ENCODE measurements around the gene ADGRG4.

ADGRG4 gene

GRCh38 chrX:136347706-136348105 lies 46.9 kb downstream of the ADGRG4 start:
- DNase-seq (ENCODE audit: low read depth in 1 of 2, low spot score in 1 of 2) = no peak
- Histone ChIP-seq H3K27ac (replicated peaks) (no peak overlapping the region), H3K4me3 (replicated peaks; ENCODE audit: insufficient read depth, low read length) (no peak overlapping the region), H3K27me3 (ENCODE audit: insufficient read depth, poor library complexity, severe bottlenecking) (no peaks in the 10 kb centered on the region)
- TF ChIP-seq SPI1 (IDR thresholded peaks at IDR 0.05; ENCODE audit: borderline replicate concordance, low read depth) = no peak
- no peak for TF ChIP-seq POLR2AphosphoS5 (IDR thresholded peaks at IDR 0.05; ENCODE audit: low read depth)
- no peak for TF ChIP-seq GABPA (IDR thresholded peaks at IDR 0.05; ENCODE audit: low read depth)
- TF ChIP-seq, protein P1, sequence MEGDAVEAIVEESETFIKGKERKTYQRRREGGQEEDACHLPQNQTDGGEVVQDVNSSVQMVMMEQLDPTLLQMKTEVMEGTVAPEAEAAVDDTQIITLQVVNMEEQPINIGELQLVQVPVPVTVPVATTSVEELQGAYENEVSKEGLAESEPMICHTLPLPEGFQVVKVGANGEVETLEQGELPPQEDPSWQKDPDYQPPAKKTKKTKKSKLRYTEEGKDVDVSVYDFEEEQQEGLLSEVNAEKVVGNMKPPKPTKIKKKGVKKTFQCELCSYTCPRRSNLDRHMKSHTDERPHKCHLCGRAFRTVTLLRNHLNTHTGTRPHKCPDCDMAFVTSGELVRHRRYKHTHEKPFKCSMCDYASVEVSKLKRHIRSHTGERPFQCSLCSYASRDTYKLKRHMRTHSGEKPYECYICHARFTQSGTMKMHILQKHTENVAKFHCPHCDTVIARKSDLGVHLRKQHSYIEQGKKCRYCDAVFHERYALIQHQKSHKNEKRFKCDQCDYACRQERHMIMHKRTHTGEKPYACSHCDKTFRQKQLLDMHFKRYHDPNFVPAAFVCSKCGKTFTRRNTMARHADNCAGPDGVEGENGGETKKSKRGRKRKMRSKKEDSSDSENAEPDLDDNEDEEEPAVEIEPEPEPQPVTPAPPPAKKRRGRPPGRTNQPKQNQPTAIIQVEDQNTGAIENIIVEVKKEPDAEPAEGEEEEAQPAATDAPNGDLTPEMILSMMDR (IDR thresholded peaks at IDR 0.05; ENCODE audit: insufficient read depth, low read length) = no peak
- no peak for TF ChIP-seq REST (IDR thresholded peaks at IDR 0.05; ENCODE audit: insufficient replicate concordance, low read depth)

GRCh38 chrX:136353526-136354093 lies 52.8 kb downstream of the ADGRG4 start:
- no peak for DNase-seq (ENCODE audit: low read depth in 1 of 2, low spot score in 1 of 2)
- H3K27me3 ChIP-seq (ENCODE audit: insufficient read depth, poor library complexity, severe bottlenecking) = no peaks in the 10 kb centered on the region
- TF ChIP-seq SPI1 (IDR thresholded peaks at IDR 0.05; ENCODE audit: borderline replicate concordance, low read depth) = no peak
- no peak for TF ChIP-seq GABPA (IDR thresholded peaks at IDR 0.05; ENCODE audit: low read depth)
- TF ChIP-seq, protein P1 (IDR thresholded peaks at IDR 0.05; ENCODE audit: insufficient read depth, low read length) = no peak
- TF ChIP-seq REST (IDR thresholded peaks at IDR 0.05; ENCODE audit: insufficient replicate concordance, low read depth) = no peak
- no peak for TF ChIP-seq POLR2AphosphoS5 (IDR thresholded peaks at IDR 0.05; ENCODE audit: low read depth)
- no peak overlapping the region for H3K4me3 ChIP-seq (replicated peaks; ENCODE audit: insufficient read depth, low read length)
- no peak overlapping the region for H3K27ac ChIP-seq (replicated peaks)

- TF ChIP-seq REST (IDR thresholded peaks at IDR 0.05; ENCODE audit: insufficient replicate concordance, low read depth) (no peak), GABPA (IDR thresholded peaks at IDR 0.05; ENCODE audit: low read depth) (no peak), POLR2AphosphoS5 (IDR thresholded peaks at IDR 0.05; ENCODE audit: low read depth) (no peak), SPI1 (IDR thresholded peaks at IDR 0.05; ENCODE audit: borderline replicate concordance, low read depth) (no peak)
- TF ChIP-seq, protein P1 (IDR thresholded peaks at IDR 0.05; ENCODE audit: insufficient read depth, low read length) = no peak
- H3K27ac ChIP-seq (replicated peaks) = no peak overlapping the region
- H3K4me3 ChIP-seq (replicated peaks; ENCODE audit: insufficient read depth, low read length) = no peak overlapping the region
- no peak for DNase-seq (ENCODE audit: low read depth in 1 of 2, low spot score in 1 of 2)
- H3K27me3 ChIP-seq (ENCODE audit: insufficient read depth, poor library complexity, severe bottlenecking) = no peaks in the 10 kb centered on the region
These were observed 53.4 kb downstream of the ADGRG4 start for GRCh38 chrX:136354201-136354600.

Measured in HL-60 (cell line).